DOHH2 (cell line): ENCODE measurements around the gene RPP38.

Source experiments
- CTCF ChIP-seq: fragments of 200-600 bp; sonication (generic); IDR thresholded peaks from one replicate; pipeline ENCODE4 v1.5.1; 2014; ENCODE audit warnings: antibody characterized with exemption, mild to moderate bottlenecking, low read depth, low read length; ENCODE audit not compliant: poor library complexity, severe bottlenecking
- EZH2phosphoT487 ChIP-seq: fragments of 200-600 bp; sonication (generic); IDR thresholded peaks from 2 replicates; pipeline ENCODE4 v1.6.1; 2017; ENCODE audit warnings: borderline replicate concordance, mild to moderate bottlenecking, antibody characterized with exemption, low read length, moderate library complexity, mixed read lengths

- TF ChIP-seq CTCF = no peak
- TF ChIP-seq EZH2phosphoT487 = no peak
These were observed 2.7 kb downstream of the RPP38 start for GRCh38 chr10:15099886-15100285.
